HG03103 (cell line): Measurements from ENCODE around the gene CWF19L2.
"Not testable (repeated sequence)": the region's sequence is repeated elsewhere in the genome, so short reads cannot be mapped to it uniquely, and the experiment has no call there.

Experiments
- ATAC-seq: cut with Tn5 transposase; IDR thresholded peaks from one replicate; pipeline ENCODE4 v1.9.1; 2021; ENCODE audit warnings: low read depth; ENCODE audit not compliant: unreplicated experiment

Gene CWF19L2

DNA sequence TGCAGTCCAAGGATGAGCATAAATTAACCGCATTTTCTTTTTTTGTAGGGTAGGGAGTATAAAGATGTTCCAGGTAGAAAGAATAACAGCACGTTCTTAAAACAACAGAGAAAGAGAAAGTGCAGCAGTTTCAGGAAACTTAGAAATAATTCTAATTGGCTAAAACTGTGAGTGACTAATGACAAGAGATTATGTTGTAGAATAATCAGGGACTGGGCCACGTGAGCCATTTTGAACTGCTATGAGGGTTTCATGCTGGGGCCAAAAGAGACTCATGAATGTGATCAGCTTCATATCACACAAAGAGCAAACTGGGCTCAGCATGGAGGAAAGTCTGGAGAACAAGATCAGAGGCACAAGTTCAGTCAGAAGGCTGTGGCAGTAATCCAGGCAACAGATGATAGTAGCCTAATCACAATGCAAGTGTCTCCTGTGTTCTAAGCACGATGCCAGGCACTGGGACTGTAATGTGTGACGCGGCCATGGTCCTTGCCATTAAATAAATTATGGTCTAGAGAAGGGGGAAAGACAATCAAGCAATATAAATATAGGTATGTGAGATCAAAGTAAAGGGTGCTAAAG, 17.9 kb downstream of the CWF19L2 start:
- ATAC-seq: no peak

DNA sequence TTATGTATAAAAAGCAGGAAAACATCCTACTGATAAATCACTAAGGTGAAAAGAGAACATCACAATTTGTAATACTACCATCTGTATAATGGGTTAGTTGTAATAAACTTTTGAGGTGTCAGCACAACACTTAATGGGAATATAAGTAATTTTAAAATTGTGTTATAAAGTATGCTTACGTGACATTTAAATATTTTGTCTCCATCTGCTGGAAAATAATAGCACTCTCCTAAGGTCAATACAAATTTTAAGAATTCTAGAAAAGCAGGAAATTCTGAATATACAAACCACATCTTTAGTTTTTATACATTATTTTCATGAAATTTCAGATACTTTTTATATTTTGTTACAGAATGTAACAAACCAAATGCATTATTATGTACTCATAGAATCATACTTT, 19.5 kb downstream of the CWF19L2 start:
- no peak for ATAC-seq

DNA sequence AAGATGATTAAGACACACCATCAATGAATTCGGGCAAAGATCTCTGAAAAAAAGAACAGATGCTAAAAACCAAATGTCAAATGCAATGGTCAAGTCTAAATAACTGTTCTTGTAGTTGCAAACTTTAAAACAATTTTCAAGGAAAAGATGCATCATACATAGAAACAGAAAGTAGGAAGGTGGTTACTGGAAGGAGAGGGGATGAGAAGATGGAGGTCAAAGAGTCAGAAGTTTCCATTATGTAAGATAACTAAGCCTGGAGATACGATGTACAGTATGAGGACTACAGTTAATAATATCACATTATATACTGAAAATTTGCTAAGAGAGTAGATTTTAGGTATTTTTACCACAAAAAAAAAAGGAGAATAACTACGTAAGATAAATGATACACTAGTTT, 27.1 kb downstream of the CWF19L2 start:
- ATAC-seq: no peak

DNA sequence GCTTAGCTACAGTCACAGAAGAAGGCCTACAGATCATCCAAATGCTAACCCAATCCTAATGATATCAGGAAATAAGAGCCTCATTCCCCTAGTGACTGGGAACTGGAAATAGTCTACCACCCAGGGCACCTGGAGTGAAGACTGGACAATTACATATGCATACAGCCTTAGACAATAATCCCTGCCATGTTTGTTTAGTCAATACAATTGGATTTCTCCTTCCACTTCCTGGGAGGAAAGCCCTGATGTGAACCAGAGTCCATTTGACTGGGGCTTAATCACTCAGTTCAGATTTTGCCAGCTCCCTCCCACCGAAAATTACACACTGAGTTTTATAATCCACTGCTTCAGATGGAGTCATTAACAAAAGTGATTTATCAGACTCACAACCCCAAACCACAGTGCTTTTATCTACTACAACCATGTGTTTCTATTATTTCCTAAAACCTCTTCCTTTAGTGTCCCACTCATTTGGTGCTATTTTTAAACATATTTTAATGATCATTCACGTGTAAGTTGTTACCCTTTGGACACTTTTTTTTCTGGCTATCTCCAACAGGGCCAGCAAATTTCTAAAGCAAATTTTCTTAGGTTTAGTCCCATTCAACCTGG, 29.9 kb downstream of the CWF19L2 start:
- ATAC-seq: no peak

DNA sequence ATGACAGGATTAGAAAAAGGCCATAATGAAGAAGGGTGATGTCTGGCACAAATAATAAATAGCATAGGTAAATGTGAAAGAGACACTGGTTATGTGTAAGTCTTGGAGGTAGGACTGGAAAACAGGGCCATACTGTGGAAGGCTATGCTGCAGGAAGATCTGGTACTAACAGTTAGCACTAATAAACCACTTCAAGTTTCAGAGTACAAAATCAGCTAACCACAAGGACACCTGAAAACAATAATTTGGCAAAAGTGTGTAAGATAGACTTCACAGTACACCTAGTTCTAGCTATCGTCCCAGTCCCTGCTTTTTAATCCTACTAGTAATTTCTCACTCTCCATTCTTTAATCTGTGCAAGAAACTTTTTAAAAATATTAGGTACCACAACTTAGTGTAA, 44.3 kb downstream of the CWF19L2 start:
- no peak for ATAC-seq

DNA sequence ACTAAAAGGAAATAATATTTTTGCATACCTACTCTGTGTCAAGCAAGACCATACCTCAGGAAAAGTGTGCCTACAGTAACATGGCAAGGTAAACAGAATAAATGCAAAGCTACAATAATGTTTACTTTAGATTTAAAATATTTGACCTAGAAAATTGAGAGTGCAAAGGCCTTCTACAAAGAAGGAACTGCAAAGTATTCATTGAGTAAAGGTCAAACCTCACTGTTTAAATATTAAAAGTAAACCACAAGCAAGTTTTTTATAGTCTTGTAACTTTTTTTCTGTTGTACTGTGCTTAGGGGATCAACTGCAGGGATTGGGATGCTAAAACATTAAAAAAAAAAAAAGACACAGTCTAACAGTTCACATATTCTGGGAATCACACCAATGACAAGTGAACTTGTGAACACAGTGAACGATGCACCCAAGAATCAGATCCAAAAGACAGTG, 48.8 kb downstream of the CWF19L2 start:
- no peak for ATAC-seq

DNA sequence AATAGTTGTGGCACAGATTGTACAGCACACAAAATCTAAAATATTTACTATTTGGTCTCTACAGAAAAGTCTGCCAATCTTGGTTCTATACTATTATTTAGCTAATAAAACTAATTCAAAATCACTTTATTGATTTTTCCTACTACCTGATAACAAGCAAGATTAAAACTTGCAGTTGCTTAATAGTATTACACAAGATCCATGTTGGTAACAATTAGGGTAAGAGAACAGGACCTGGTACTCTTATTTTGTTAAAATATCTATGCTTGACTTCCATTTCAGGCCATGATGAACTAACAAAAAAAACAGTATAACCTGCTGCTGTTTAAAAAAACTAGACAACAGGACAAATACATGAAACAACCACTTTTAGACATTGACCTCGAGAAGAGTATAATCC, 52.4 kb downstream of the CWF19L2 start:
- no peak for ATAC-seq

DNA sequence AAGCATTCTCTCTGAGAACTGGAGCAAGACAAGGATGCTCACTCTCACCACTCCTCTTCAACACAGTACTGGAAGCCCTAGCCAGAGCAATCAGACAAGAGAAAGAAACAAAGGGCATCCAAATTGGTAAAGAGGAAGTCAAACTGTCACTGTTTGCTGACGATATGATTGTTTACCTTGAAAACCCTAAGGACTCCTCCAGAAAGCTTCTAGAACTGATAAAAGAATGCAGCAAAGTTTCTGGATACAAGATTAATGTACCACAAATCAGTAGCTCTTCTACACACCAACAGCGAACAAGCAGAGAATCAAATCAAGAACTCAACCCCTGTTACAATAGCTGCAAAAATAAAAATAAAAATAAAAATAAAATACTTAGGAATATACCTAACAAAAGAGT, 56.5 kb downstream of the CWF19L2 start:
- ATAC-seq: not testable (repeated sequence)

DNA sequence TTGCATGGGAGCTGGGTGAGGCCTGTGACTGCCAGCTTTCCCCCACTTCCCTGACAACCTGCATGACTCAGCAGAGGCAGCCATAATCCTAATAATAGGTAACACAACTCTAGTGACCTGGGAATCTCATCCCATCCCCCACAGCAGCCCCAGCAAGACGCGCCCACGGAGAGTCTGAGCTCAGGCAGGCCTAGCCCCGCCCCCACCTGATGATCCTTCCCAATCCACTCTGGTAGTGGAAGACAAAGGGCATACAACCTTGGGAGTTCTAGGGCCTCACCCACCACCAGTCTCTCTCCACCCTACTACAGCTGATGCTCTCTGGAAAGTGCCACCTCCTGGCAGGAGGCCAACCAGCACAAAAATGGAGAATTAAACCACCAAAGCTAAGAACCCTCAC, 60.3 kb downstream of the CWF19L2 start:
- no peak for ATAC-seq

DNA sequence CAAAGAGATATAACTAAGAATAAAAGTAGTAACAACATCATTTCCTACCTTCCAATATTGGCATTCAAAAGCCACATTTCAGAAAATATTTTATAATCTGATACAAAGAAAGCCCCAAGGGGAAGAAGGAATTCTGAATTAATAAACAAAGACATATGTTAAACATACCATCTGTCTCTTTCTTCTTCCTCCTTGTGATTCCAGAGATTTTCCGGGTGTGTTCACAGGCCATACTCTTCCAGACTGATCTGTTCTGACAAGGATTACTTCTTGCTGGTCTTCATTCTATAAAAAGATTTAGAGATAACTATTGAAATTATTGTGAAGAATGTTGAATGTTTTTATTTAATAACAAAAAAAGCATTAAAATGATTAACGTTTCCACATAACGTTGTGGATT, 65.0 kb downstream of the CWF19L2 start:
- no peak for ATAC-seq

DNA sequence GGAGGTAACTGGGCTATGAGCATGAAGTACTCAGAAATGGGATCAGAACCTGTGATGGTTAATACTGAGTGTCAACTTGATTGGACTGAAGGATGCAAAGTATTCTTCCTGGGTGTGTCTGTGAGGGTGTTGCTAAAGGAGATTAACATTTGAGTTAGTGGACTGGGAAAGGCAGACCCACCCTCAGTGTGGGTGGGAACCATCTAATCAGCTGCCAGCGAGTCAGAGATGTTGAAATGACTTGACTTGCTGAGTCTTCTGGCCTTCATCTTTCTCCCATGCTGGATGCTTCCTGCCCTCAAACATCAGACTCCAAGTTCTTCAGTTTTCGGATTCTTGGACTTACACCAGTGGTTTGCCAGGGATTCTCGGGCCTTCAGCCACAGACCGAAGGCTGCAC, 66.9 kb downstream of the CWF19L2 start:
- ATAC-seq: not testable (repeated sequence)

DNA sequence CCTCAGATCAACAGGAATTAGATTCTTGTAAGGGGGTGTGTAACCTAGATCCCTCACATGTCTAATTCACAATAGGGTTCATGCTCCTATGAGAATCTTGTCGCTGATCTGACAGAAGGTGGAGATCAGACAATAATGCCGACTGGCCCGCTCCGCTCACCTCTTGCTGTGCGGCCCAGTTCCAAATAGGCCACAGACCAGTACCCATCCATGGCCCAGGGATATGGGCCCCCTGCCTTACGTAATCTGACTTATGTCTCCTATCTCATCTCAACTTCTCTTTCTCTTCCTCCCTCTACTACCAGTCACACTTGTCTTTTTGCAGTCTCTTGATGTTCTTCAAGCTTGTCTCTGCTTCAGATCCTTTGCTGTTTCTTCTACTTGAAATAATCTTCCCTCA, 70.0 kb downstream of the CWF19L2 start:
- ATAC-seq: no peak

DNA sequence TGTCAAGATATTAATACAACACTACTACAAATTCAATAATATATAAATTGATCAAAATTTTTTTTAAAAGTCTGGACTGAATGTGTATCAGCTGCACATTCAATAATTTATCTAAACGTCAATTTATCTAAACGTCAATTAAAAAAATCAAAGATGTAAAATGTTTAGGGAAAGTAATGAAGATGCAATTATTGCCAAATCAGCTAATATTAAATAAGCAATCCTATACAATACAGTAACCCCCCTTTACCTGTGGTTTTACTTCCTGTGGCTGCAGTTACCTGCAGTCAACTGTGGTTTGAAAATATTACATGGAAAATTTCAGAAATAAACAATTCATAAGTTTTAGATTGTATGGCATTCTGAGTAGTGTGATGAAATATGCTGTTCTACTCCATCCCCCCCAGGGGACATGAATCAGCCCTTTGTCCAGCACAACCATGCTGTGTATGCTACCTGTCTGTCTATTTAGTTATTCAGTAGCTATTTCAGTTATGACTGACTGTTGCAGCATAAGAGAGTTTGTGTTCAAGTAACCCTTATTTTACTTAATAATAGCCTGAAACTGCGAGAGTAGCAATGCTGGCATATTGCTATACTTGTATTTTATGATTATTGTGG, 72.2 kb downstream of the CWF19L2 start:
- ATAC-seq: no peak

DNA sequence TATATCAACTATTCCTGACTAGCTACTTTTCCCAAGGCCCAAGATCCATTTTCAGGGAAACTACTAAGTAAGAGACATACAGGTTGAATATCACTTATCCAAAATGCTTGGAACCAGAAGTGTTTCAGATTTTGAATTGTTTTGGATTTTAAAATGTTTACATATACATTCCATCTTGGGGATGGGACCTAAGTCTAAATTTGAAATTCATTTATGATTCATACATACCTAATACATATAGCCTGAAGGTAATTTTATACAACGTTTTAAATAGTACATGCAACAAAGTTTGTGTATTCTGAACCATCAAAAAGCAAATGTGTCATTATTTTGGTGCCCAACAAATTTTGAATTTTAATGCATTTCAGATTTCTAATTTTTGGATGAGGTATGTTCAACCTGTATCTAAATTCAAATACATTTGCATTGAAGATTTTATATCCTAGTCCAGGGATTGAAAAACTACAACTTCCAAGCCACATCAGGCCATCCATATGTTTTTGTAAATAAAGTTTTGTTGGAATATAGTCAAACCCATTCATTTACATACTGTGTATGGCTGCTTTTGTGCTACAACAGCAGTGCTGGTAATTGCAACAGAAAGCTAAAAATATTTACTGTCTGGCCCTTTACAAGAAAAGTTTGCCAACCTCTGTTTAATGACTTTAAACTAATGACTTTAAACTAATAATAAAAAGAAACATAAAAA, 73.3 kb downstream of the CWF19L2 start:
- ATAC-seq: no peak

DNA sequence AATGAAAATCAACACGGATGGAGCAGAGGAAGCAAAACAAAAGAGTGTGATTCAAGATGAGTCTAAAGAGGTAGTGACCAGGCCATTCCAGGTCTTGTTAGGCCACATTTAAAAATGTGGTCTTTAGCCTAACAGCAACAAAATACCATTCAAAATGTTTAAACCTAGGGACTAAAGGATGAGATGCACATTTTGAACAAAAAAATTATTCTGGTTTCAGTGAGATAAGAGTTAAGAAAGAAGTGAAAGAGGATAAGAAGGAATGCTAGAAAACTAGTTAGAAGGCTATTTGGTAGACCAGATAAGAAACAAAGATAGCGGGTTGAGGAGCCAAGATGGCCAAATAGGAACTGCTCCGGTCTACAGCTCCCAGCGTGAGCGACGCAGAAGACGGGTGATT, 85.2 kb downstream of the CWF19L2 start:
- ATAC-seq: no peak

DNA sequence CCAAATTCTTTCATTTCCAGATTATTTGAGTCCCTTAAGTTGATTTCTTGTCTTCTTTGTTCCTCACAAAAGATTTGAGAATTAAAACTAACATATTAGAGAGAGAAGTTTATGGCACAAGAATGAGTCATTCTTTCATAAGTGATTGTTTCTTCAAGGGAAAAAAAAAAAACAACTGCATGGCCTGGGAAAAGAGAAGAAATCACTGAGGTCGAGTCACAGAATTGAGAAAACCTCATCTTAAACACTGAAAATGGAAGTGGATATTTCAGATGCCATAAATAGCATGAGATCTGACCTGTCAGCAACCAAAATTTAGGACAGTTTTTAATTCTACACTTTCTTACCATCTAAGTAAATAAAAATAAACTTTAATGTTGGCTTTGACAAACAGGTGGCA, 87.2 kb downstream of the CWF19L2 start:
- no peak for ATAC-seq

DNA sequence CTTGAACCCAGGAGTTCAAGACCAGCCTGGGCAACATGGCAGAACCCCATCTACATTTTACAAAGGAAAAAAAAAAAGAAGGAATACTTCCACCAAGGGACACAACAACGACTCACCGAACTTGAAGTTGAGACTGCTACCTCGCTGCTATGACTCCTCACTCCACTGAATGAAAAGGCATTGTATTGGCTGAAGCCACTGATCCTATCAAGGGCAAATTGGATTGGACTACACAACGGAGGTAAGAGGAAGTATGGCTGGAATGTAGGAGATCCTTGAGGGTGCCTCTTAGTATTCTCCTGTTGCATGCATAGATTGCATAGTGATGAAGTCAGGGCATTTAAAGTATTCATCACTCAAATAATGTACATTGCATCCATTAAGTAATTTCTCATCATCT, 97.9 kb downstream of the CWF19L2 start:
- no peak for ATAC-seq

DNA sequence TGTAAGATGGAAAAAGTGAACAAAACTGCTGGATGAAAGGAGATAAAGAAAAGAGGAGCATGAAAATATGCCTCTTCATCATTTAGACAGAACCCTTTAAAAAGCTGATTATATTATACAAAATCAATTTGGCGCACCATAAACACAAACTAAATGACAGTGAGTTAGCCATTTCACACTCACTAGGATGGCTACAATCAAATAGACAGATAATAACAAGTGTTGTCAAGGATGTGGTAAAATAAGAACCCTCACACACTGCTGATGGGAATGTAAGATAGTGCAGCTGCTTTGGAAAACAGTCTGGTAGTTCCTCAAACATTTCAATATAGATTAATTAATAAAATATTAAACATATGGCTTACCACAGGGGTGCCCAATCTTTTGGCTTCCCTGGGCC, 99.7 kb downstream of the CWF19L2 start:
- no peak for ATAC-seq

DNA sequence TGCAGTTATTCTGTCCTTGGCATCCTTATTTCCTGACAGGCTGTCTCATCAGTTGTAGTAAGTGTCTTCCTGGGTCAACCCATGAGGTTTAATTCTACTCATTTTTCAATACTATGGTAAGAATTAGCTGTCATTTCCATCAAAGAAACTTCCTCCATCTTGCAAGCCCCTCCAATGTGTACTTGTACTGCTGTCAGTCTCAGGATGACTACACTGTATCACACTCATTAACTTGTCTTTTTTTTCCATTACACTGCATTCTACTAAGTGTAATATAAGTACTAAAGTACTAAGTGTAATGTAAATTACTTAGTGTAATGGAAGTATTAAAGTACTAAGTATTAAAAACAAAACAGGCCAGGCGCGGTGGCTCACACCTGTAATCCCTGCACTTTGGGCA, 102.8 kb downstream of the CWF19L2 start:
- no peak for ATAC-seq

DNA sequence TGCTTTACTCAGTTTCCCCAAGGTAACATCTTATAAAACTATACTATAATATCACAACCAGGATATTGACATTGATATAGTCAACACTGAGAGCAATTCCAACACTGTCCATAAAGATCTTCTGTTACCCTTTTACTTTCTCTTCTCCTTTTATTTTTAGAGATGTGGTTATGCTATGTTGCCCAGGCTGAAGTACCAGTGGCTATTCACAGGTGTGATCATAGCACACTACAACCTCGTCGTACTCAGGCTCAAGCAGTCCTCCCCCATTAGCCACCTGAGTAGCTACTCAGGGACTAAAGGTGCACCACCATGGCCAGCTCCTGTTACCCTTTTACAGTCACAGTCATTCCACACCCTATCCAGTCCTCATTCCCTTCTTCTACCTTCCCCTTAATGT, 119.7 kb downstream of the CWF19L2 start:
- ATAC-seq: peak; percentile 72

DNA sequence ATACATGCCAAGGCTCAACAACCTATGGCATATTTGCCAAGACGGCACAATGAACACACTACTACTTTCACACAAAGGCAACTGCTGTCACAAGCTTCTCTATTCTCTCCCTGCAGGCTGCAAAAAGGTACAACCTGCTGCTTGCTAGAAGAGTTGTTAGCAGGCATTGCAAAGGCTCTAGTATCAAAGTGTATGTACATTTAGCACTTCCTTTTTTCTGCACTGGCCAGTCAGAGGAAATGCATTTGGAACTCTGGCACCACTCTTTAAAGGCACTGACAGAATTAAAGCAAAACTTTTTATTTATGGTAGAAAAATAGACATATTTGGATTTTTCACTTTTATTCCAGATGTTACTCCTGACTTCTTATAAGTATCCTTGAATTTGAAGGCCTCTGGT, 125.9 kb downstream of the CWF19L2 start:
- no peak for ATAC-seq

DNA sequence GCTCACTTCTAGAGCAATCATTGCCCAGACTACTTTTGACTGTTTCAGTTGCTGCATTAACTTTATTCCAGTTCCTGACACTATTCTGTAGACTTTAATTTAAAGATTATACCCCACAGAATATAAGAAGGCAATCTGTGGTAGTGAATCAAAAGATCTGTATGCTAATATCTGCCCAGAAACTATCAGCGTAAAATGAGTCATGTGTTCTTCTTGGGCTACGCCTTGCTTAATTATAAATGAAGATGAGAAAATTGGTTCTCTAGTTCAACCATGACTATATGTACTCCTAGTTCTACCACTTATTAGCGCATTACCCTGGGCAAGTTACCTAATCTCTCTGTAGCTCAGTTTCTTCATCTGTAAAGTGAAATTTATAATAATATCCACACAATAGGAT, 128.5 kb downstream of the CWF19L2 start:
- no peak for ATAC-seq
